Astrocyte of the spinal cord (primary cell): ENCODE results near the gene EEFSEC.
A peak's percentile ranks its signal among the peaks of the same experiment; 100 is the strongest.
"Not testable (repeated sequence)": the region's sequence is repeated elsewhere in the genome, so short reads cannot be mapped to it uniquely, and the experiment has no call there.

Source experiments
- DNase-seq: peaks from one replicate; pipeline ENCODE4 v3.0.0; 2011; ENCODE audit warnings: low read depth, low spot score
- H3K4me3 ChIP-seq: 2 replicates; pipeline ENCODE4 v1.5.1; 2011; ENCODE audit warnings: low read depth, mild to moderate bottlenecking, low read length, moderate library complexity
- in situ Hi-C: cut with HindIII; loops from 2 replicates; pipeline ENCODE4 v1.10.0; 2017; ENCODE audit warnings: low sequenced_read_pairs
- TF ChIP-seq, protein P1 (sequence below): IDR thresholded peaks from 2 replicates; pipeline ENCODE4 v1.5.1; 2012; ENCODE audit warnings: low read depth, mild to moderate bottlenecking, low read length, inconsistent platforms

EEFSEC gene

DNA sequence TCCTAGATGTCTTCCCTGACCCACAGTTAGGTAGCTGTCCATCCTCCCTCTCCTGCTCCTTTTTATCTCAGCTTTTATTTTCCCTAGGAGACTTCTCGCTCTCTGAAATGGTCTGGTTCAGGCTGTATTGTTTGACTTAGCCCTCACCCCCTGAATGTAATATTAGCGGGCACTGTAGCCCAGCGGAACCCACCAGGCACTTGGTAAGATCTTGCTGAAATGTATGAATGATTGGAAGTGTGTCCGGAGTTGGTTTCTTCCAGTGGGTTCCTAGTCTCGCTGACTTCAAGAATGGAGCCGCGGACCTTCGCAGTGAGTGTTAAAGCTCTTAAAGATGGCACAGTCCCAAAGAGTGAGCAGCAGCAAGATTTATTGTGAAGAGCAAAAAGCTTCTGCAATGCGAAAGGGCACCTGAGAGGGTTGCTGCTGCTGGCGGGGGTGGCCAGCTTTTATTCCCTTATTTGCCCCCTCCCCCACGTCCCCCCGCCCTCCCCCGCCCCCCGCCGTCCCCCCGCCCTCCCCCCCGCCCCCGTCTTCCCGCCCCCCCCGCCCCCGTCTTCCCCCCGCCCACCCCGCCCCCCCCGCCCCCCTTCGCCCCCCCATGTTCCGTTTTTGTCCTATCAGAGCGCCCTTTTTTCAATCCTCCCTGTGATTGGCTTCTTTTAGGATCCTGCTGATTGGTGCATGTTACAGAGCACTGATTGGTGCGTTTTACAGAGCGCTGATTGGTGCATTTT is 694 bp upstream of the EEFSEC start:
- TF ChIP-seq, protein P1, sequence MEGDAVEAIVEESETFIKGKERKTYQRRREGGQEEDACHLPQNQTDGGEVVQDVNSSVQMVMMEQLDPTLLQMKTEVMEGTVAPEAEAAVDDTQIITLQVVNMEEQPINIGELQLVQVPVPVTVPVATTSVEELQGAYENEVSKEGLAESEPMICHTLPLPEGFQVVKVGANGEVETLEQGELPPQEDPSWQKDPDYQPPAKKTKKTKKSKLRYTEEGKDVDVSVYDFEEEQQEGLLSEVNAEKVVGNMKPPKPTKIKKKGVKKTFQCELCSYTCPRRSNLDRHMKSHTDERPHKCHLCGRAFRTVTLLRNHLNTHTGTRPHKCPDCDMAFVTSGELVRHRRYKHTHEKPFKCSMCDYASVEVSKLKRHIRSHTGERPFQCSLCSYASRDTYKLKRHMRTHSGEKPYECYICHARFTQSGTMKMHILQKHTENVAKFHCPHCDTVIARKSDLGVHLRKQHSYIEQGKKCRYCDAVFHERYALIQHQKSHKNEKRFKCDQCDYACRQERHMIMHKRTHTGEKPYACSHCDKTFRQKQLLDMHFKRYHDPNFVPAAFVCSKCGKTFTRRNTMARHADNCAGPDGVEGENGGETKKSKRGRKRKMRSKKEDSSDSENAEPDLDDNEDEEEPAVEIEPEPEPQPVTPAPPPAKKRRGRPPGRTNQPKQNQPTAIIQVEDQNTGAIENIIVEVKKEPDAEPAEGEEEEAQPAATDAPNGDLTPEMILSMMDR: no peak
- in situ Hi-C loops: no loop called here
- H3K4me3 ChIP-seq: peak overlapping the region; percentile 63
- DNase-seq: no peak

DNA sequence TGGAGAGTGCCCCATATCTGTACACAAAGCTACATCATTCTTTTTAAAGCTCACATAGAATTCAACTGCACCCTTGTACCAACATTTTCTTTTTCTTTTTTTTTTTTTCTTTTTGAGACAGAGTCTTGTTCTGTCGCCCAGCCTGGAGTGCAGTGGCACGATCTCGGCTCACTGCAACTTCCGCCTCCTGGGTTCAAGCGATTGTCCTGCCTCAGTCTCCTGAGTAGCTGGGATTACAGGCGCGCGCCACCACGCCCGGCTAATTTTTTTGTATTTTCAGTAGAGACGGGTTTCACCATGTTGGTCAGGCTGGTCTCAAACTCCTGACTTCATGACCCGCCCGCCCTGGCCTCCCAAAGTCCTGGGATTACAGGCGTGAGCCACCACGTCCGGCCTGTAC is 1.1 kb downstream of the EEFSEC start:
- in situ Hi-C loops: not testable (repeated sequence)

DNA sequence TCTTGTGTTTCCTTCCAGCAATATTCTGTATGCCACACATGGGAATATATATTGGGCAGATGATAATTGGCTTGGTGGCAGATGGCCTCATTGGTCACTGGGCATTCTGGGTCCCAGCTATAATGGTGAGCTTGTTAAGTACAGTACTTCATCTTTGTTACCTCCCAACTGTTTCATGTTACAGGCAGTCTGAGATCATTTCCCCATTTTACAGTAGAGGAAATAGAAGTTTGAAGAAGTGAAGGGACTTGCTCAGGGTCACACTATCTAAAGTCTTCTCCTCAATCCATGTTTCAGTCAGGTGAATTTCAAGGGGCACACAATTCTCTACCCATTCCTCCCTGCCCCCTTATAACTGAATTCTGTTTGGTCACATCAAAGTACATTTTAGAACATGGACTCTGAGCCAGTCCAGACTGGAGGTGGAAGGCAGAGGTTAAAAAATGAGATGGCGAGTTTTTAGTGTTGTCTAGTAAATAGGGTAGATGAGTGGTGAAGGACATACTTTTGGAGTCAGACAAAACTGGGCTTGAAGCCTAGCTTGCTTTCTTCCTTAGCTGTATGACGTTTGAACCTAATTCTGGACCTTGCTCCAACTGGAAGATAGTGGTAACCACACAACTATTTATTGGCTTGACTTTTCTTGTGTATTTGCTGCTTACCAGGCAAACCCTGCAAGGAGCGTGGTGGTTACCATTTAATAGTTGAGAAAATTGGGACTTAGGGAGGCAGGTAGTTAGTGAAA is 2.5 kb downstream of the EEFSEC start:
- in situ Hi-C loops: no loop called here
- H3K4me3 ChIP-seq: no peak overlapping the region
- TF ChIP-seq, protein P1: no peak
- DNase-seq: no peak

More for the DNA sequence above, 1.1 kb downstream of the EEFSEC start:
- DNase-seq: not testable (repeated sequence)
- H3K4me3 ChIP-seq: peak overlapping the region; percentile 63

DNA sequence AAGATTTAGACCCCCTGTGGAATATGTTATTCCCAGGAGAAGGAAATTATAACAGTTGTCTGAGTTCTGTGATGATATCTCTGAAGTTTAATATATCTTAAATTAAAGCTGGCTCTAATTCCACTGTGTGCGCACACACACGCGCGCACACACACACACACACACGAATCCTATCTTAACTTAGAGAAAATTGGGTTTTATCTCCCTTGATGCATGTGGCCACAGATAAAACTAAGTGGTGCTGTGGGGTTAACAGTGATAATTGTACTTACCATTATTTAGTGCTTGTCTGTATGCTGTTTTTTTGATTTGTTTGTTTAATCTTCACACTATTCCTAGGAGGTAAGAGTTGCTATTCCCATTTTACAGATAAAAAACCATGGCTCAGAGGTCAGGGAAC is 7.4 kb downstream of the EEFSEC start:
- in situ Hi-C loops: no loop called here
- no peak overlapping the region for H3K4me3 ChIP-seq
- no peak for DNase-seq
- TF ChIP-seq, protein P1: no peak

DNA sequence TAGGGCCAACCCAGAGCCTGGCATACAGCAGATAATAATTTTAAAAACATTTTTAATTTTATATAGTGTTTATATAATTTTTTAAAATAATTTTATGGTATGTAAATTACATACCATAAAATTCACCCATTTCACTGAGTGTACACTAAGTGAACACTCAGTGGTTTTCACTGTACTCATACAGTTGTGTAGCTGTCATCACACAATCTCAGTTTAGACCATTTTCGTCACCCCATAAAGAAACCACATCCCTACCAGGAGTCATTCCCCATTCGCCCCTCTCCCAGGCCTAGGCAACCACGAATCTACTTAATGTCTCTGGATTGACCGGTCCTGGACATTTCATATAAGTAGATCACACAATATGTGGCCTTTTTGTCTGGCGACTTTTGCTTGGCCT is 10.2 kb downstream of the EEFSEC start:
- TF ChIP-seq, protein P1: no peak
- in situ Hi-C loops: no loop called here
- DNase-seq: no peak
- H3K4me3 ChIP-seq: no peak overlapping the region

DNA sequence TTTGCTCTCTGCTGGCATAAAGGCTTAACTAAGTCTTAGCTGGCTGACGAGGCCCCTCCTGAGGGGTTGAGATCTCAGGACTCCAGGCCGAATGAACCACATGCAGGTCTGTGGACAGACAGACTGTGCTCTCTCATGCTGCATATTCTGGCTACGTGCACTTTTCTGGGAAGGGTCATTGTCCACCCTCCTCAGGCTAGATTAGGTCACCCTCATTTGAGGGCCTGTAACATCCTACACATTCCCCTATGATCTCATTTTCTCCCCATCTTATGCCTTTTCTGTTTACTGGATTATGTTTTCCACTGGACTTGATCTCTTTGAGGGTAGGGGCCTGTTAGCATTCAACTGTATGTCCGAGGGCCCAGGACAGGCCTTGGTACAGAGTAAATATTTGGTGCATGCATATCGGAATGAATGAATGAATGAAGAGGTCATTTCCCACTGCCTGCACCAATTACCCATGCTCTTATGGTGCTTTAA is 13.7 kb downstream of the EEFSEC start:
- in situ Hi-C loops: no loop called here
- TF ChIP-seq, protein P1: no peak
- DNase-seq: no peak

DNA sequence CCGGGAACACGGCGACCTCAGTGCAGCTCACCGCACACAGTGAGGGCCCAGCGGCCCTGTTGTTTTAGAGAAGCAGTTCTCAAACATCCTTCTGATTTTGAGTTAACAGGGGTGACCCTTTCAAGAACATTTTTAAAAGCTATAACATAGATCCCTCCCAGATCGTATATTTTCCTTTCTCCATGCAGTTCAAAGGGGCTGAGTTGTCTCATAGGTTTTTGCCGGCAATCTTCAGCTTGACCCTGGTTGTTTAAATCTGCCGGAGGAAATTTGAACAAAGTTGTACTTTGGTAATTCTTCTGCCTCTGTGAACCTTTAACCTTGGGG is 14.3 kb downstream of the EEFSEC start:
- TF ChIP-seq, protein P1: no peak
- no peak for DNase-seq
- no peak overlapping the region for H3K4me3 ChIP-seq
- in situ Hi-C loops: no loop called here

More for the DNA sequence above, 13.7 kb downstream of the EEFSEC start:
- H3K4me3 ChIP-seq: no peak overlapping the region
